GM23338 (cell line): ENCODE measurements around the gene FAM3D. TPM values are rescaled to one million over a fixed set of nuclear protein-coding genes. Genes with fewer than 3 reads are reported as not detected.

ENCODE experiments used
- ATAC-seq: fragments of 200-7000 bp; cut with Tn5 transposase; 3 replicates; pipeline ENCODE4 v1.9.1; 2020
- DNase-seq: peaks from one replicate; pipeline ENCODE4 v3.0.0-alpha.2; 2015; ENCODE audit warnings: low spot score
- H2AFZ ChIP-seq: fragments of 200-600 bp; sonication (generic); 2 replicates; pipeline ENCODE4 v1.8.0; 2016; ENCODE audit warnings: antibody characterized with exemption, mild to moderate bottlenecking, moderate library complexity
- H3F3A ChIP-seq: fragments of 200-600 bp; sonication (generic); replicated peaks from 2 replicates; pipeline ENCODE4 v1.8.0; 2017; ENCODE audit warnings: antibody characterized with exemption, mixed run types, low read depth
- H3K27ac ChIP-seq: fragments of 200-600 bp; sonication (generic); 2 replicates; pipeline ENCODE4 v1.6.1; 2016; ENCODE audit warnings: low read depth
- H3K27me3 ChIP-seq: fragments of 200-600 bp; sonication (generic); 2 replicates; pipeline ENCODE4 v1.8.0; 2016; ENCODE audit warnings: mild to moderate bottlenecking, mixed run types, moderate library complexity; ENCODE audit not compliant: insufficient read depth
- H3K36me3 ChIP-seq: fragments of 200-600 bp; sonication (generic); 2 replicates; pipeline ENCODE4 v1.8.0; 2016; ENCODE audit warnings: mild to moderate bottlenecking; ENCODE audit not compliant: insufficient read depth
- H3K4me1 ChIP-seq: fragments of 200-600 bp; sonication (generic); 2 replicates; pipeline ENCODE4 v1.8.0; 2016; ENCODE audit warnings: mild to moderate bottlenecking, moderate library complexity; ENCODE audit not compliant: insufficient read depth
- H3K4me2 ChIP-seq: fragments of 200-600 bp; sonication (generic); 2 replicates; pipeline ENCODE4 v1.7.1; 2017; ENCODE audit warnings: mixed run types
- H3K4me3 ChIP-seq: fragments of 200-600 bp; sonication (generic); 2 replicates; pipeline ENCODE4 v1.6.1; 2016; ENCODE audit warnings: mixed run types
- H3K79me2 ChIP-seq: fragments of 200-600 bp; sonication (generic); replicated peaks from 2 replicates; pipeline ENCODE4 v1.8.0; 2017; ENCODE audit warnings: mild to moderate bottlenecking; ENCODE audit not compliant: insufficient read depth
- H3K9me2 ChIP-seq: fragments of 200-600 bp; sonication (generic); 2 replicates; pipeline ENCODE4 v1.8.0; 2017; ENCODE audit not compliant: insufficient read depth
- H4K20me1 ChIP-seq: fragments of 200-600 bp; sonication (generic); replicated peaks from 2 replicates; pipeline ENCODE4 v1.8.0; 2017; ENCODE audit warnings: mild to moderate bottlenecking; ENCODE audit not compliant: insufficient read depth
- H3K27ac Mint-ChIP-seq: 2 replicates; pipeline ENCODE4 v1.8.0; 2020; ENCODE audit warnings: inconsistent platforms, mild to moderate bottlenecking, moderate library complexity, mixed read lengths
- H3K27me3 Mint-ChIP-seq: 3 replicates; pipeline ENCODE4 v1.8.0; 2022; ENCODE audit warnings: low read depth, mild to moderate bottlenecking, moderate library complexity, mixed read lengths, inconsistent platforms; ENCODE audit not compliant: insufficient read depth, poor library complexity
- H3K36me3 Mint-ChIP-seq: 3 replicates; pipeline ENCODE4 v1.8.0; 2021; ENCODE audit warnings: low read depth, mild to moderate bottlenecking, inconsistent platforms, moderate library complexity, mixed read lengths
- H3K4me1 Mint-ChIP-seq: 3 replicates; pipeline ENCODE4 v1.8.0; 2020; ENCODE audit warnings: mild to moderate bottlenecking, inconsistent platforms, mixed read lengths
- H3K4me3 Mint-ChIP-seq: 3 replicates; pipeline ENCODE4 v1.8.0; 2021; ENCODE audit warnings: moderate library complexity, mild to moderate bottlenecking, inconsistent platforms, mixed read lengths
- H3K9me3 Mint-ChIP-seq: 3 replicates; pipeline ENCODE4 v1.8.0; 2020; ENCODE audit warnings: moderate library complexity, mild to moderate bottlenecking, inconsistent platforms, mixed read lengths
- ZNF331 ChIP-seq: fragments of 250-450 bp; sonication (Bioruptor Pico); IDR thresholded peaks from 2 replicates; pipeline ENCODE4 v1.5.0; 2020; ENCODE audit warnings: low read depth, mild to moderate bottlenecking, moderate library complexity
- polyA plus RNA-seq: library from polyadenylated mRNA; unstranded; fragments of >200 nt; fragmentation: Nextera tagmentation; extraction: Ambion mirVana; gene quantifications from 2 replicates; pipeline ENCODE4 v1.2.1, GENCODE V29; 2016
- total RNA-seq: library from RNA; depleted of rRNA; stranded (reverse); fragments of >200 nt; shearing (Covaris generic); gene quantifications from 2 replicates; pipeline ENCODE4 v1.2.3, GENCODE V29; 2014
- TF ChIP-seq, protein P1 (sequence below): fragments of 250-450 bp; sonication (Bioruptor Pico); IDR thresholded peaks from 2 replicates; pipeline ENCODE4 v1.5.0; 2020; ENCODE audit warnings: mild to moderate bottlenecking, moderate library complexity
- TF ChIP-seq, protein P2 (sequence below): IDR thresholded peaks from one replicate; pipeline ENCODE4 v1.6.1; 2018; ENCODE audit warnings: antibody characterized with exemption; ENCODE audit not compliant: unreplicated experiment

Gene FAM3D
- total and polyA plus RNA-seq, 2 experiments from 2014 or later = 0.26 TPM; not detected in 1

DNA sequence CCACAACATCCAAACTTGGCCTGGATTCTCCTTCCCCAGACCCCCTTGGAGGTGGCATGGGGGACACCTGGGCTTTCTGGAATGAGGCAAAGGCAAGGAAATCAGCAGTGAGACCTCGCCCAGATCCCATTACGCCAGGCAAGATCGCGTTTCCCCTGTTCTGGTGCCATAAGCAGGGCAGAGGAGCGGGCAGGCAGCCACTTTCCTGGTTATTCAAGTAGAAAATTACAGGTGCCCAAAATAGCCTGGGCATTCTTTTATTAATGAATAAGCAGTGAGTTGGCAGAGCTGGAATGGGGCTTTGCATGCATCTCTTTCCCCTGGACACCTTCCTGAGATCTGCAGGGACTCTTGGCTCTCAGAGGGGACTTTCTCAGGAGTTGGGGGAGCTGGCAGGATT, 57.9 kb downstream of the FAM3D start (continued):
- TF ChIP-seq, protein P1, sequence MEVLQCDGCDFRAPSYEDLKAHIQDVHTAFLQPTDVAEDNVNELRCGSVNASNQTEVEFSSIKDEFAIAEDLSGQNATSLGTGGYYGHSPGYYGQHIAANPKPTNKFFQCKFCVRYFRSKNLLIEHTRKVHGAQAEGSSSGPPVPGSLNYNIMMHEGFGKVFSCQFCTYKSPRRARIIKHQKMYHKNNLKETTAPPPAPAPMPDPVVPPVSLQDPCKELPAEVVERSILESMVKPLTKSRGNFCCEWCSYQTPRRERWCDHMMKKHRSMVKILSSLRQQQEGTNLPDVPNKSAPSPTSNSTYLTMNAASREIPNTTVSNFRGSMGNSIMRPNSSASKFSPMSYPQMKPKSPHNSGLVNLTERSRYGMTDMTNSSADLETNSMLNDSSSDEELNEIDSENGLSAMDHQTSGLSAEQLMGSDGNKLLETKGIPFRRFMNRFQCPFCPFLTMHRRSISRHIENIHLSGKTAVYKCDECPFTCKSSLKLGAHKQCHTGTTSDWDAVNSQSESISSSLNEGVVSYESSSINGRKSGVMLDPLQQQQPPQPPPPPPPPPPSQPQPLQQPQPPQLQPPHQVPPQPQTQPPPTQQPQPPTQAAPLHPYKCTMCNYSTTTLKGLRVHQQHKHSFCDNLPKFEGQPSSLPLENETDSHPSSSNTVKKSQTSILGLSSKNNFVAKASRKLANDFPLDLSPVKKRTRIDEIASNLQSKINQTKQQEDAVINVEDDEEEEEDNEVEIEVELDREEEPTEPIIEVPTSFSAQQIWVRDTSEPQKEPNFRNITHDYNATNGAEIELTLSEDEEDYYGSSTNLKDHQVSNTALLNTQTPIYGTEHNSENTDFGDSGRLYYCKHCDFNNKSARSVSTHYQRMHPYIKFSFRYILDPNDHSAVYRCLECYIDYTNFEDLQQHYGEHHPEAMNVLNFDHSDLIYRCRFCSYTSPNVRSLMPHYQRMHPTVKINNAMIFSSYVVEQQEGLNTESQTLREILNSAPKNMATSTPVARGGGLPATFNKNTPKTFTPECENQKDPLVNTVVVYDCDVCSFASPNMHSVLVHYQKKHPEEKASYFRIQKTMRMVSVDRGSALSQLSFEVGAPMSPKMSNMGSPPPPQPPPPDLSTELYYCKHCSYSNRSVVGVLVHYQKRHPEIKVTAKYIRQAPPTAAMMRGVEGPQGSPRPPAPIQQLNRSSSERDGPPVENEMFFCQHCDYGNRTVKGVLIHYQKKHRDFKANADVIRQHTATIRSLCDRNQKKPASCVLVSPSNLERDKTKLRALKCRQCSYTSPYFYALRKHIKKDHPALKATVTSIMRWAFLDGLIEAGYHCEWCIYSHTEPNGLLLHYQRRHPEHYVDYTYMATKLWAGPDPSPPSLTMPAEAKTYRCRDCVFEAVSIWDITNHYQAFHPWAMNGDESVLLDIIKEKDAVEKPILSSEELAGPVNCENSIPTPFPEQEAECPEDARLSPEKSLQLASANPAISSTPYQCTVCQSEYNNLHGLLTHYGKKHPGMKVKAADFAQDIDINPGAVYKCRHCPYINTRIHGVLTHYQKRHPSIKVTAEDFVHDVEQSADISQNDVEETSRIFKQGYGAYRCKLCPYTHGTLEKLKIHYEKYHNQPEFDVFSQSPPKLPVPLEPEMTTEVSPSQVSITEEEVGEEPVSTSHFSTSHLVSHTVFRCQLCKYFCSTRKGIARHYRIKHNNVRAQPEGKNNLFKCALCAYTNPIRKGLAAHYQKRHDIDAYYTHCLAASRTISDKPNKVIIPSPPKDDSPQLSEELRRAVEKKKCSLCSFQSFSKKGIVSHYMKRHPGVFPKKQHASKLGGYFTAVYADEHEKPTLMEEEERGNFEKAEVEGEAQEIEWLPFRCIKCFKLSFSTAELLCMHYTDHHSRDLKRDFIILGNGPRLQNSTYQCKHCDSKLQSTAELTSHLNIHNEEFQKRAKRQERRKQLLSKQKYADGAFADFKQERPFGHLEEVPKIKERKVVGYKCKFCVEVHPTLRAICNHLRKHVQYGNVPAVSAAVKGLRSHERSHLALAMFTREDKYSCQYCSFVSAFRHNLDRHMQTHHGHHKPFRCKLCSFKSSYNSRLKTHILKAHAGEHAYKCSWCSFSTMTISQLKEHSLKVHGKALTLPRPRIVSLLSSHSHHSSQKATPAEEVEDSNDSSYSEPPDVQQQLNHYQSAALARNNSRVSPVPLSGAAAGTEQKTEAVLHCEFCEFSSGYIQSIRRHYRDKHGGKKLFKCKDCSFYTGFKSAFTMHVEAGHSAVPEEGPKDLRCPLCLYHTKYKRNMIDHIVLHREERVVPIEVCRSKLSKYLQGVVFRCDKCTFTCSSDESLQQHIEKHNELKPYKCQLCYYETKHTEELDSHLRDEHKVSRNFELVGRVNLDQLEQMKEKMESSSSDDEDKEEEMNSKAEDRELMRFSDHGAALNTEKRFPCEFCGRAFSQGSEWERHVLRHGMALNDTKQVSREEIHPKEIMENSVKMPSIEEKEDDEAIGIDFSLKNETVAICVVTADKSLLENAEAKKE = no peak

DNA sequence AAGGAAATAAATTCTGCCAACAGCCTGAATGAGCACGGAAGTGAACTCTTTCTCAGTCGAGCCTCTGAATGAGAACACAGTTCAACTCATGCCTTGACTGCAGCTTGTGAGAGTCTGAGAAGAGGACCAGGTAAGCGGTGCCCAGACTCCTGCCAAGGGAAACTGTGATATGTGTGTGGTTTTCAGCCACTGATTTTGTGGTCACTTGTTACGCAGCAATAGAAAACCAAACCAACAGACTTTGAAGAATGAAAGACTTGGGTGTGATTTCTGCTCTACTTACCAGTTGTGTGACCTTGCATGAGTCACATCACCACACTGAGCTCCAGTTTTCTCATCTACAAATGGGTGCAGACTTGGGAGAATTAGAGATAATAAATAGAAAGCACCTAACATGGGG, 58.8 kb downstream of the FAM3D start:
- no peaks in the 10 kb centered on the region for H3K36me3 ChIP-seq
- Mint-ChIP-seq H3K4me1 (no peaks in the 10 kb centered on the region), H3K27me3 (peaks cover 4% of the 10 kb centered on the region), H3K27ac (no peak overlapping the region), H3K4me3 (no peak overlapping the region), H3K36me3 (no peaks in the 10 kb centered on the region), H3K9me3 (no peaks in the 10 kb centered on the region)
- no peaks in the 10 kb centered on the region for H4K20me1 ChIP-seq
- no peaks in the 10 kb centered on the region for H3K79me2 ChIP-seq
- no peaks in the 10 kb centered on the region for H3F3A ChIP-seq
- no peaks in the 10 kb centered on the region for H3K27me3 ChIP-seq
- ATAC-seq (no peak), DNase-seq (no peak)
- H2AFZ ChIP-seq = no peak overlapping the region
- H3K9me2 ChIP-seq = no peaks in the 10 kb centered on the region
- no peak overlapping the region for H3K4me3 ChIP-seq
- H3K27ac ChIP-seq = no peak overlapping the region
- no peak overlapping the region for H3K4me2 ChIP-seq
- H3K4me1 ChIP-seq = no peaks in the 10 kb centered on the region
- TF ChIP-seq, protein P1 = no peak
- no peak for TF ChIP-seq ZNF331 (CRISPR knock-in tag)
- TF ChIP-seq, protein P2, sequence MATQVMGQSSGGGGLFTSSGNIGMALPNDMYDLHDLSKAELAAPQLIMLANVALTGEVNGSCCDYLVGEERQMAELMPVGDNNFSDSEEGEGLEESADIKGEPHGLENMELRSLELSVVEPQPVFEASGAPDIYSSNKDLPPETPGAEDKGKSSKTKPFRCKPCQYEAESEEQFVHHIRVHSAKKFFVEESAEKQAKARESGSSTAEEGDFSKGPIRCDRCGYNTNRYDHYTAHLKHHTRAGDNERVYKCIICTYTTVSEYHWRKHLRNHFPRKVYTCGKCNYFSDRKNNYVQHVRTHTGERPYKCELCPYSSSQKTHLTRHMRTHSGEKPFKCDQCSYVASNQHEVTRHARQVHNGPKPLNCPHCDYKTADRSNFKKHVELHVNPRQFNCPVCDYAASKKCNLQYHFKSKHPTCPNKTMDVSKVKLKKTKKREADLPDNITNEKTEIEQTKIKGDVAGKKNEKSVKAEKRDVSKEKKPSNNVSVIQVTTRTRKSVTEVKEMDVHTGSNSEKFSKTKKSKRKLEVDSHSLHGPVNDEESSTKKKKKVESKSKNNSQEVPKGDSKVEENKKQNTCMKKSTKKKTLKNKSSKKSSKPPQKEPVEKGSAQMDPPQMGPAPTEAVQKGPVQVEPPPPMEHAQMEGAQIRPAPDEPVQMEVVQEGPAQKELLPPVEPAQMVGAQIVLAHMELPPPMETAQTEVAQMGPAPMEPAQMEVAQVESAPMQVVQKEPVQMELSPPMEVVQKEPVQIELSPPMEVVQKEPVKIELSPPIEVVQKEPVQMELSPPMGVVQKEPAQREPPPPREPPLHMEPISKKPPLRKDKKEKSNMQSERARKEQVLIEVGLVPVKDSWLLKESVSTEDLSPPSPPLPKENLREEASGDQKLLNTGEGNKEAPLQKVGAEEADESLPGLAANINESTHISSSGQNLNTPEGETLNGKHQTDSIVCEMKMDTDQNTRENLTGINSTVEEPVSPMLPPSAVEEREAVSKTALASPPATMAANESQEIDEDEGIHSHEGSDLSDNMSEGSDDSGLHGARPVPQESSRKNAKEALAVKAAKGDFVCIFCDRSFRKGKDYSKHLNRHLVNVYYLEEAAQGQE = no peak
